NCI-H345 treated with DMSO at 0.1 percent for 48 hours (cell line): ENCODE data around the gene SORBS2.

ENCODE experiments used
- DNase-seq: peaks from one replicate; lab custom pipeline; 2025; ENCODE audit not compliant: unreplicated experiment; lab: John Stamatoyannopoulos, UW

The SORBS2 gene

DNA sequence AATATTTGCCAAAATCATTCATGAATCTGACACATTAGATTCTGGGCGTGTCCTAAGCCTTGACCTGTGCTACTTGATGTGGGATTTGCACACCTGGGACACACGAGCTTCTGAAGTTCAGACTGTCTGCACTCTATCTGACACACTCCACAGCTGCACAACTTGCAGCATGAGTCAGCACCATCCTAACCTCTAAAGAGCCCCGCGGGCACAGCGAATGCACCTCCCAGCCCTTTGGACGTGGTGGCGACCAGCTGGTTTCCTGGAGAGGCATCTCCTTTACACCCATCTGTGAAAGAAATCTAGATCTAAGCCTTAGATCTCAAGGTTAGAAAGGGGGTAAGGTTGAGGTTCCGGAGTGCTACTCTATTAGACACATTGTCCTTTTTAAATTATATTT, 69.2 kb downstream of the SORBS2 start:
- no peak for DNase-seq

DNA sequence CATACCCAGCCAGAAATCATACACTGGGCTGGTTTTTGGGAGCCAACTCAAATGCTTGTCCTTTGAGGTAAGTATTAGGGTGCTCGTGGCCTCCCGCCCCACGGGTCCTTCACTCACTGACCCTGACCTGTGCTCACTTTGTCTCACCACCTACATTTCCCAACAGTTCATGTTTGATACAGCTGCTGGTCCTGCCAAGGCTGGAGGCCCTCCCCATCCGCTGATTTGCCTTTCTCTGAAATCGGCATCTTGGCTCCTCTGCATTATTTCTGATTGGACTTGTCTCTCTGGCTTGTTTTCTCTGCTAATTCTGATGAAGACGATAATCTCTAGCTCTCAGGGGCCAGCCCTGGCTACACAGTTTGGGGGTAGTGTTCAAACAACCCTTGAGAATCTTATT, 70.2 kb downstream of the SORBS2 start:
- DNase-seq: no peak

DNA sequence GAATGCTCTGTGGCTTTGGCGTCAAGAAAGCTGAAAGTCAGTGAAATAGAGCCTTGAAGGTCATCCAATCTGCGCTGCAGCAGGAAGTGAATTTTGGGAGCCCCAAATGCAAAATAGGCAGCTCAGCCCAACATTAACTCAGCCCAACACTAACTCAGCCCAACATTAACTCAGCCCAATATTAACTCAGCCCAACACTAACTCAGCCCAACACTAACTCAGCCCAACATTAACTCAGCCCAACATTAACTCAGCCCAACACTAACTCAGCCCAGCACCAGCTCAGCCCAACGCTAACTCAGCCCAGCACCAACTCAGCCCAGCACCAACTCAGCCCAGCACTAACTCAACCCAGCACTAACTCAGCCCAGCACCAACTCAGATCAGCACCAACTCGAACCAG, 71.5 kb downstream of the SORBS2 start:
- DNase-seq: peak; percentile 2

DNA sequence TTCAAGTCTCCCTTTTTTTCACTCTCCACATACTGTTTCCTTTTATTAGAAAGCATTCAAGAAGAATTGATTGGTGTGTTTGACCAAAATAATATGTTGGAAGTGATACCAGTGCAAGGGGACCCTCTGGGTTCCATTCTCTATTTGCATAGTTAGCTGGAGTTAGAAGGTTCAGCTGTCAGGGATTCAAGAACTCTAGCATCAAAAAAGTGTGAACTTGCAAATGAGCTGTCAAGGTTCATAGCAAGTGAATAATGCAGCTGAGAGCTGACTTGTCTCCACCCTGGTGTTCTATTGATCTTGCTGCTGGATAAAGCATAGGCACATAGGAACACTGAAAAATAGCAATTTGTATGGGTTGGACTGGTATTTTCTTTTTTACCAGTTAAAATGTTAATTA, 73.2 kb downstream of the SORBS2 start:
- DNase-seq: peak; percentile 47

DNA sequence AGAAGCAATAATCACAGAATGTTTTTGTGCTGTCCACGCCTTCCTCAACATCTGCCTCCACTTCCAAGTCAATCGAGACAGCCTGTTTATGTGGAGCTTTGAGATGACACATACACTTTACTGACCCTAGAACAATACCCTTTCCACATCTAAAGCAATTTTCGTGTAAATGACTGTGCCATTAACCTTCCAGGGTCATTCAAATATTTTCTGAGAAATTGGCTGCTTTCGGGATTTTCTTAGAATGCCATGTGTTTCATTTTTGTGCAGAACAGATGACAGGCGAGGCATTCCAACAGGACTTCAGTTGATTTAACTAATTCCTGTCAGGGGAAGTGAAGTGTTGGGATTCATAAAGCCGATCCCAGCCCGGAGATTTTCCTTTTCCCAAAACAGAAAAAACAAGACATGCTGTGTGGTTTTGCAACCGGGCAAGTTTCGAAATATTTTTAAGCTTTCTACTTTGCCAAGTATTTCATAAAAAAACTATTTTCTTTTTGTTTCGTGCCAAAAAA, 73.9 kb downstream of the SORBS2 start:
- DNase-seq: no peak

DNA sequence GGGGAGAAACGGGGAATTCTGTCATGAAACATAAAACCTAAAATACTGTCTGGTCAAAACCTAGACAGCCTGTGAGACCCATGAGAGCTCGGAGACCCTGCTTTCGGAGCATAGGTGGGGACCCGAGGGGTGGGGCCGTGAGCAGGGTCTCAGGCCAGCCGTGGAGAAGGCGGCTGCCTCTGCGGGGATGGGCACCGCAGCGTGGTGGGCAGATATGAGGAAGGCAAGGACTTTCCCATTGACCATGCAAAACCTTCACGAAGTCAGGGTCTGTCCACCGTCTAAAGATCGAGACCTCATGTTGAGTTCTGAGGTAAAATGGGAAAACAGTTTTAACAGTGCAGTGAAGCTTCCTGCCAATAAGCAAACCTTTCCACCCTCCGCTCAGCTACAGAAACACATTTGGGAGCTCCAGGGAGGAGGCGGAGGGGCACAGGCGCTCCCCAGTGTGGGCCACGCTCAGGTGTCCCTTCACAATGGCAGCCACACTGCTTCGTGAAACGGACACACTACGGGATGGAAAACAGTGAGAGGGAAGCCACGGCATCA, 74.4 kb downstream of the SORBS2 start:
- DNase-seq: no peak

DNA sequence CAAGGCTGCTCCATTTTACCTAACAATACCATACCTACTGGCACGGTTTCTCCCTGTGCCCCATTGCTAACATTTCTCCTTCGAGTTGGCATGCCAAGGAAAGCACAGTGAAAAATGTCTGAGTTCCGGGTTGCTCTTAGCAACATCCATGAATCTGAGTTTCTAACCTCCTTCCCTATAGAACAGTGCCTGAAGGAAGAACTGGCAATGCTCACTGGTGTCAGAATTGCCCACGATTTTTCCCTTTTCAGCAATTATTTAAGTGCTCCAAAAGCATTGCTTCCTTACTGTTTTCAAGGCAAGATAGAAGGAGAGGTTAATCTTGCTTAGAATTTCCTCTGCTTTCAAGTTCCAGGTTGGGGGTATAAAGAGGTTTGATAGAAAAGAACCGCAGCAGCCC, 75.1 kb downstream of the SORBS2 start:
- no peak for DNase-seq

DNA sequence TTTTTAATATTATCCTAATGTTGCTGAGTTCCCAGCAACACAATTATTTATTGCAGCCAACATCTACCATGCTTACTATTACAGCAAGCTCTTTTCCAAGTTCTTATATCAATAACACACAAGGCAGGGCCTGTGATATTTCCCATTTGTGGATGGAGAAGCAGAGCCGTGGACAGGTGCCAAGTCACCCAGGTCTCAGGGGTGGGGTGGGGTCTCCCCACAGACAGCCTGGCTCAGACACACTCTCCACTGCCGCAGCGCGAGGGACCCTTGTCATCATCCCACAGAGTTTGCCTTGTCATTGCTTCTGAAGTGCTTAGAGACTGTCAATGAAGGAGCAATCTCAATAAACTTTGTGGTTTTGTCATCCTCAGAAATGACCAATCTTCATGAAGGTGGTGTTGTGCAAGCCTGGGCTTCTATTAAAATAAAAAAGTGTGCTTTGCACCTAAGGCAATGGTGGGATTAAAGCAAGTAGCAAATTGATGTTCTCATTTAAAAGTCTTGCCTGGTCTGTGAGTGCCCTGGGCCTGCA, 76.1 kb downstream of the SORBS2 start:
- DNase-seq: no peak

DNA sequence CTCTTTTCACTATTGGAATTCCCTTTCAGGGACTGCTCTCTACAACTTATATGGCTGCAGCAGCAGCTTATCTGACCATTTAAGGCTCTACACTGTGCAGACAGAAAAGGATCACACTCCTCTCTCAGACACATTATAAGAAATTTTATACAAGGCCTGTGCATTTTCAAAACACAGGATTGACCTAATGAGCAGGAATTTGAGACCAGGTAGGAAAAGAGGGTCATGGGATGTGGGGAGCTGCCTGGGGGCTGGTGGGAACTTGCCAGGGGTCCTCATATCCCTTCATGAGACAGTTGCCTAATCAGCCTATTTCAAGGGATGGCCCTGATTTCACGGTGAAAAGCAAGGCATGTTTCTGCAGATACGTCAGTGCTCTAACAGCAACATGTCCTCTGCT, 77.1 kb downstream of the SORBS2 start:
- DNase-seq: no peak

DNA sequence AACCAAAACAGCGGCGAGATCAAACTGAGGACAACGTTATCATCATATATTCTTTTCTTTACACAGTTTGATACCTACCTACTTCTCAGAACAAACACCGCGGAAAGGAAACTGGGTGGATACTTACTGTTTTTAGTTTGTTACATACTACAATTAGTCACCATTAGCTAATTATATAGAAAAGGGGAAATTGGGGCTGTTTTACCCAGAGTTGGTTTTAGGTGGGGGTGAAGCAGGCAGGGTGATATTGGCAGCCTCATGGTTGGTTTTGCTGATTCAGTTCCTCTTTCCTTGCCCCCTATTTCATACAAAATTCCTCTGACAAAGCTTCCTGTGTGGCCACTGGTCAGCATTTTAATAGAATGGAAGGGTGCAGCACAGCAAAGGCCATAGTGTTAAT, 77.8 kb downstream of the SORBS2 start:
- no peak for DNase-seq

DNA sequence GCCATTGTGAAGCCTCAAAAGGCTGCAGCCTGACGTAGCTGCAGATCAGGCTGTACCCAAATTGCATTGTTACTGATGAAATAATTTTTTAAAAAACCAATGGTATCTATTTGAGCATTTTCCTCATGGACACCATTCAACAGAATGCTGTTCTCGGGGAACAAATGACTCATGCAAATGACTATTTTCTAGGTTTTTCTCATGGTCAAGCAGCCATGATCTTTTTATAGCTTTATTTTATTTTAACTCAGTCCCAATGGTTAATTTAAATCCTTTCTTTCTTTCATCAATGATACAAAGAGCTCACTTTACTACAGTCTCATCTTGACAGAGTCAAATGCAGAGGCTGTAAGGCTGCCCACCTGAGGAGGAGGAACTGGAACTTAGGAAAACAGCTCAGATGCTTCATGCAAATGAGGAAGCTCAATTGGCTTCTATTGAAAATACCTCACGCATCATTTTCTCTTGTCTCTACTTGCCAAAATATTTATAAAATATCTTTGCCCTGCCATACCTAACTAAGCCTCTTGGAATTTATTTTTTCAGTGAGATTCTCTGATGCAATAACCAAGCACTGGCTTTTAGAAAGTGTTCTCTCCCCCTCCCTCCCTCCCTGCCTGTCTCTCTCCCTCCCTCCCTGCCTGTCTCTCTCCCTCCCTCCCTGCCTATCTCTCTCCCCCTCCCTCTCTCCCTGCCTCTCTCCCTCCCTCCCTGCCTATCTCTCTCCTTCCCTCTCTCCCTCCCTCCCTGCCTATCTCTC, 81.0 kb downstream of the SORBS2 start:
- DNase-seq: no peak

DNA sequence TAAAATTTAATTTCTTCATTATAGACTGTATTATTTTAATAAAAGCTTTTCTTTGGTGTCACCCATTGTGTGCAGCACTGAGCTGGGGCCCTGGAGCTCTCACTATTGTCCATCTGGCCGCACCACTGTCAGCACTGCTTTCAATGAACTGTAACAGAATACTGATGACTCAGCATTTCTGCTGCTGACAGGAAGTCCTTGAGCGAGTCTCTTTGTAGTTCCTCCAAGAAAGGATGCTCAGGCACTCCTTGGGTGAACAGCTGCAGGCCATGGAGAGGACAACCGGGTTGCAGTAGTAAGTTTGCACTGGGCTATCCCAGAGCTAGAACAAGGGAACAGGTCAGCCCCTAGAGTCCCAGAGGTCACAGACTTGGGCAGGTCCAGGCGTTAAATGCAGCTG, 81.6 kb downstream of the SORBS2 start:
- no peak for DNase-seq

DNA sequence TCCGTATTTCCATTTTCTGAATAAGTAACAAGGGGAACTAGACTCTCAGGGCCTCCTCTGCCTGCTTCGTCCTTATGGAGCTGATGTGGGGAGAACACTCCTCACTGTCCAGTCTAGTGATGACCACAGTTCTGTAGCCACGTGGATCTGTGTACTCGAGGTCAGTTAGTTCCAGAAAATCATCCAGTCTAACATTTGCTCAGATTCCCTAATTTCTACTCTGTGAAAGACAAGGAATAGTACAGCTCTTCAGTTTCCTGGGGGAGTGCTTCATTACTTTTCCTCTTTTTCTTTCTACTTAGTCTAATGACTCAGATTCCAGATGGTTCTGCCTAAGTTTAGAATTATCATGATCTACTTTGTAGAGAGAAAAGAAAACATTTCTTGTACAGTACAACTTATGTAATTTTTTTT, 82.6 kb downstream of the SORBS2 start:
- no peak for DNase-seq

DNA sequence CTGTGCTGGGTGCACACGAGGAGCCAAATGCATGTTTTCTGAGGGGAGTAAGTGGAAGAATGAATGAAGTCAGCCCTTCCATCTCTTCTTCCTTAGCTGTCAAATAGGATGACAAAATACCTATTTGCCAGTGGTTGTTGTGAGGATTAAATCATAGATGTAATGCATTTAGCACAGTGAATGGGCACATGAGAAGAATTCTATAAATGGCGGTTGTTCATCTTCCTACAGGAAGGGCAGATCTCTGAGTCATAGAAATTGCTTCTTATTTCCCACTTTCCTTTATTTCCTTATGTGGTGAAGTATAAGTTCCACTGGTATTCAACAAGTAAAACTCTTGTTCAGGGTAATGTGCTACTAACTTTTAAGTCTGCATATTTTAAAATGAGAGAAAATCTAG, 83.1 kb downstream of the SORBS2 start:
- DNase-seq: no peak

DNA sequence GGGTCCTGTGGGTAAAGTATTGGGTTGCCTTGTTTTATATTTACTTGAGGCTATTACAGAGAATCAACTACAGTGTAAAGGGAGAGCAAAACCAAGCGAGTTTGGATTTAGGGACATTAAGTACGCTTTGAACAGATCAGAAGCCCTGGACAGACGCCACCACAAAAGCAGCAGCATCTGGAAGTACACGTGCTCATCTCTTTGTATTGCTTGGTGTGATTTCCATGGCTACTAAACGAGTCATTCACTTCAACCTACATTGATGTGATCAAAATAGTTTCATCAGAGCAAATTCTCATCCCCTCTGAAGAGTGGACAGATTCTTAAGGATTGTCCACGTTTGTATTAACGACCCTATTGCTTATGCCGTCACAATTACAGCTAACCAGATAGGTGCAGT, 85.1 kb downstream of the SORBS2 start:
- DNase-seq: no peak

DNA sequence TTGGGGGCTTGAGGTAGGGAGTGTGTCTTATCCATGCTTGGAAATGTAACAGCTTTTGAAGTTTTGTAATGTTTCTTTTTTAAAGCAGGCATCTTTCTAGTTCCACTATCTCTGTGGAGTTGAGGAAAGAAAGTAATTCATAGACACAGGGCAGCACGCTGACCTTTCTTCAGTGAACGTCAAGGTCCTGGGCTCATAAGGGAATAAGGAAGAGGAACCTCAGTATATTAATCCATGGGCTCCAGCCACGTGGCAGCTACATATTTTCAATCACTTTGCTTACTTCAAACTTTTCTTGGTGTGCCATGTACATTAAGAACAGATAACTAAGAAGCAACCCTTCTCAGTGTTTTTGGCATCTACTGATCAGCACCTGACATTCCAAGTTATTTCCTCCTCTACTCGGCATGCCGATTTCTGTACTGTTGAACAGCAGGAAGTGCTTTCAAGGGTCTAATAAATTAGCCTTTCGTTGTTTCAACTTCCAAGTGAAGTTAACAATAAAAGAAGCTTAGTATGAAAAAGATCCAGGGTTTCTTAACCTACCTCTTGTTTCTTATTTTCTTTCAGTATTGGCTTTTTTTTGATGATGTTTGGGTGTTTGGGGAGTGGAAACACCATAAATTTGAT, 88.2 kb downstream of the SORBS2 start:
- no peak for DNase-seq

DNA sequence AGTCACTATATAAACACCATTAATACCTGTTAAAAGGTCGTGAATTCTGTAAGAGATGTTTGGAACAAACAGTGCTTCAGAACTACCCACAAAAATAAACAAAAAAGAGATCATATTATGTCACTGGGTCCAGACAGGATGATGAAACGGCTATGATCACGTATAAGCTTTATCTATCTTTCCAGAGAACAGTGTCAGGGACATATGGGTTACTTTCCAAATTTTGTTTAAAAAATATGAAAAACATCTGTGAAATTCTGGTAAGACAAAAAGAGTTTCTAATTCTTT, 90.0 kb downstream of the SORBS2 start:
- DNase-seq: no peak

DNA sequence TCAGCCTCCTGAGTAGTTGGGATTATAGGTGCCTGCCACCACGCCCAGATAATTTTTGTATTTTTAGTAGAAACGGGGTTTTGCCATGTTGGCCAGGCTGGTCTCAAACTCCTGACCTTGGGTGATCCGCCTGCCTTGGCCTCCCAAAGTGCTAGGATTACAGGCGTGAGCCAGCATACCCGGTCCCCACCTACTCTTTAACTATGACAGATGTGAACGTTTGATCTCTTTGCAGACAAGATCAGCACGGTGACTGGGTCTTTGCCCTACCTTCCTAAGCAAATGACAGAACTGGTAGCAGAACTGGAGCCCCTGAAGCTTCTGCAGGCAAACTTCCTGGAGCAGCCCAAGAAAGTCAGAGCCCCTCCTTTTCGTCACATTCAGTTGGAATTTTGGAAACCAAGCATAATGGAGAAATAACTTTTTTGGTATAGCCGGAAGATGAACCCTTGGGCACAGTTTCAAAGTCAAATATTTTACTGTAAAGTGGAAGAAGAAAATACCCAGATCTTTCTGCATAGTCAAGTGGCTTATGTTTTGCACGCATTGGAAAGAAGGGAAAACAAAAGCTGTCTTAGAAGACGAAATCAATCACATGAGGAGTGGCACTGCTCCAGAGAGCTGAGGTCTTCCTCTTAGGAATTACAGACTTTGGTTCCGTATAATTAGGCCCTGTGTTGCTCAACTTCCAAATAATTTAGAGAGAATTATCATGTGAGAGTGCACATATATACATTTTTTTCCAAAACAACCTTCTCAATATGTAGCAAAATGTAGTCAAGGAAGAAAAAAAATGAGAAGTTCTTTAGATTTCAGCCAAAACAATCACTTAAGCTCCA, 90.6 kb downstream of the SORBS2 start:
- DNase-seq: no peak

DNA sequence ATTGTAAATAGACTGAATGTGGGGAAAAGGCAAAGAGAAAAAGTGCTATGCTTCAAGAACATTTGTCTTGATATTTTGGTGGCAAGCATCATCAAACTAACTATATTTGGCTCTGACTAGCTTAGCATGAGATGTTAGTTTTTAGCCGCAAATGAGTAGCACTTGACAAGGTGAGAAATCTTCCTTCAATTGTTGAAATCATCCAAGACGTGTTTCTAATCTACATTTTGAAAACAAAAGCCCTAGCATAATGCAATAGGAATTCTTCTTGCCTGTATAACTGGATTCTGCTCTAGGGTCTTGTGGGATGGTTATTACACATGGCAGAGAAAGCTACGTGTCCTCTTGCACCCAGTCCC, 92.5 kb downstream of the SORBS2 start:
- DNase-seq: no peak

DNA sequence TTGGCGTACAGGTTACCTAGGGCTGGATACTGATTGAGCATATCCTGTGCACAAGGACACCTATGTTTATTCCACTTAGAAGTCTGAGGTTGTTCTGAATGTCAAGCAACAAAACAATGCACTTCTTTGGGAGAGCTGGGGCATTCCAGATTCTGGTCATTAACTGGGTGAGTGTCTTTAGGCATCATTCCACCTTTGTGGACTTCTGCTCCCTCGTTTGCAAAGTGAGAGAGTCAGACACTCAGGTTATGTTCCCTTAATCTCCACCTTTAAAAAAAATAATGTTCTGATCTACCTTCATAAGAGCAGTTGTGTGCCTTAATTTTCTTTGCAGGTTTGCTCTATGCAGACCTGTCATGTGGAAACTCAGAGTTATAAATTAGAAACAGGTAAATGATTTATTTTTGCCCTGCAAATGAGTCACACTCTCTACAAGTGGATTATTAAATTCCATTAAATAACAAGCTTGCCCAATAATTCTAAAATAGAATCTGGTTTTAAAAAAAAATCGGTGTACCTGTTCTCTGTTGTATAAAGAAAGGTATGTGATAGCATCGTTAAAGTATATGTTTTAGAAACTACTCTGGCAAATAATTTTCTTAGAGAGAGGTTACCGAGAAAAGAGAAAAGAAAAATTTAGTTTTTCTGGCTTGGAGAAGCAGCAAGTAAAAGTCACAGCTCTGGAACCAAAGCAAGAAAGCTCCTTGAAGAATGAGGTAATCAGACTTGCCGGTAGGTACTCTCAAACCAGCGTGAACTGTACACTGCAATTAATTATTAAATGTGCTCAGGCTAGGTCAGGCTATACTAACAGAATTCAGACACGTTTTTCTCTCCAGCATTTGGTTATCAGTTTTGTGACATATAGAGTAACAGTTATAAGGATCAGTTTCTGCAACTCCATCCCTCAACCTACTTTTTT, 93.2 kb downstream of the SORBS2 start:
- DNase-seq: no peak

DNA sequence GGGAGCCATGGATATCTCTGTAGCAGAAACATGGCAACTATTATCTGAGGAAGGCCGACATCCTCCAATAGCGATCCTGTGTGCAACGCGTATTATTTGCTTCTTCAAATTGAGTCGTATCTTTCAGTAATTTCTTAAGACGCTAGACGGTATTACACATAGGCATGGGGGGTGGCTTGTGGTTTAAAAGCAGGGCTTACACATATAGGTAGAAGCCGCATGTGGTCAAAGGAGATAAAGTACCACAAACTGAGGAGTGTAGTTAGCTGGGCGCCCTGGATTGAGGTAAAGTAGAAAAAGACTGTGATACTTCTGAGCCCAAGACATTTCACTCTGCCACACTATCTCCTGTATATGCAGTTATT, 94.6 kb downstream of the SORBS2 start:
- no peak for DNase-seq
